AG04449 (cell line): ENCODE measurements around the gene TOR3A.
"Not testable (repeated sequence)": the region's sequence is repeated elsewhere in the genome, so short reads cannot be mapped to it uniquely, and the experiment has no call there.

Experiments
- CTCF ChIA-PET: fragments of 350-600 bp; formaldehyde crosslinking; extraction: SDS; loops from one replicate; lab custom pipeline; 2021; ENCODE audit warnings: antibody characterized with exemption; lab: Yijun Ruan, JAX
- POLR2A ChIA-PET: fragments of 400-600, 350-600 bp; formaldehyde crosslinking; extraction: SDS; loops from one replicate; lab custom pipeline; 2020; ENCODE audit warnings: antibody characterized with exemption, inconsistent platforms; lab: Yijun Ruan, JAX
- DNase-seq: peaks from one replicate; pipeline ENCODE4 v3.0.0-alpha.2; 2010; ENCODE audit warnings: low read depth, low spot score
- H3K4me3 ChIP-seq: 2 replicates; pipeline ENCODE4 v1.5.1; 2011; ENCODE audit warnings: low read depth, mild to moderate bottlenecking, control low read depth, low read length
- TF ChIP-seq, protein P1 (sequence below): IDR thresholded peaks from one replicate; pipeline ENCODE4 v1.5.1; 2011; ENCODE audit warnings: mild to moderate bottlenecking, moderate library complexity, low read length, control low read depth, inconsistent platforms; ENCODE audit not compliant: insufficient read depth; ENCODE audit errors: missing control alignments

TOR3A gene

GRCh38 chr1:179129702-179130473 is 48.0 kb downstream of the TOR3A start:
- ChIA-PET POLR2A (no interaction called here), CTCF (interaction anchor here (1.1 to 1.4 kb wide), 3 partner anchors 9 to 66 kb away, joined by 3 to 4 read pairs (median 3); no protein-coding TSS in a partner anchor)
- no peak overlapping the region for H3K4me3 ChIP-seq

DNA sequence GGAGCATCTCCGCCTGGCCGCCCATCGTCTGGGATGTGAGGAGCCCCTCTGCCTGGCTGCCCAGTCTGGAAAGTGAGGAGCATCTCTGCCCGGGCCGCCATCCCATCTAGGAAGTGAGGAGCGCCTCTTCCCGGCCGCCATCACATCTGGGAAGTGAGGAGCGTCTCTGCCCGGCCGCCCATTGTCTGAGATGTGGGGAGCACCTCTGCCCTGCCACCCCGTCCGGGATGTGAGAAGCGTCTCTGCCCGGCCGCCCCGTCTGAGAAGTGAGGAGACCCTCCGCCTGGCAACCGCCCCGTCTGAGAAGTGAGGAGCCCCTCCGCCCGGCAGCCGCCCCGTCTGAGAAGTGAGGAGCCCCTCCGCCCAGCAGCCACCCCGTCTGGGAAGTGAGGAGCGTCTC is 53.3 kb downstream of the TOR3A start:
- CTCF ChIA-PET, H3K4me3 ChIP-seq, POLR2A ChIA-PET, DNase-seq: not testable (repeated sequence)

More at GRCh38 chr1:179129702-179130473, 48.0 kb downstream of the TOR3A start:
- TF ChIP-seq, protein P1, sequence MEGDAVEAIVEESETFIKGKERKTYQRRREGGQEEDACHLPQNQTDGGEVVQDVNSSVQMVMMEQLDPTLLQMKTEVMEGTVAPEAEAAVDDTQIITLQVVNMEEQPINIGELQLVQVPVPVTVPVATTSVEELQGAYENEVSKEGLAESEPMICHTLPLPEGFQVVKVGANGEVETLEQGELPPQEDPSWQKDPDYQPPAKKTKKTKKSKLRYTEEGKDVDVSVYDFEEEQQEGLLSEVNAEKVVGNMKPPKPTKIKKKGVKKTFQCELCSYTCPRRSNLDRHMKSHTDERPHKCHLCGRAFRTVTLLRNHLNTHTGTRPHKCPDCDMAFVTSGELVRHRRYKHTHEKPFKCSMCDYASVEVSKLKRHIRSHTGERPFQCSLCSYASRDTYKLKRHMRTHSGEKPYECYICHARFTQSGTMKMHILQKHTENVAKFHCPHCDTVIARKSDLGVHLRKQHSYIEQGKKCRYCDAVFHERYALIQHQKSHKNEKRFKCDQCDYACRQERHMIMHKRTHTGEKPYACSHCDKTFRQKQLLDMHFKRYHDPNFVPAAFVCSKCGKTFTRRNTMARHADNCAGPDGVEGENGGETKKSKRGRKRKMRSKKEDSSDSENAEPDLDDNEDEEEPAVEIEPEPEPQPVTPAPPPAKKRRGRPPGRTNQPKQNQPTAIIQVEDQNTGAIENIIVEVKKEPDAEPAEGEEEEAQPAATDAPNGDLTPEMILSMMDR, result no peak
- no peak for DNase-seq

DNA sequence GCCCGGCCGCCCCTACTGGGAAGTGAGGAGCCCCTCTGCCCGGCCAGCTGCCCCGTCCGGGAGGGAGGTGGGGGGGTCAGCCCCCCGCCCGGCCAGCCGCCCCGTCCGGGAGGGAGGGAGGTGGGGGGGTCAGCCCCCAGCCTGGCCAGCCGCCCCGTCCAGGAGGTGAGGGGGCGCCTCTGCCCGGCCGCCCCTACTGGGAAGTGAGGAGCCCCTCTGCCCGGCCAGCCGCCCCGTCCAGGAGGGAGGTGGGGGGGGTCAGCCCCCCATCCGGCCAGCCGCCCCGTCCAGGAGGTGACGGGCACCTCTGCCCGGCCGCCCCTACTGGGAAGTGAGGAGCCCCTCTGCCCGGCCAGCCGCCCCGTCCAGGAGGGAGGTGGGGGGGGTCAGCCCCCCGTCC is 53.8 kb downstream of the TOR3A start:
- POLR2A ChIA-PET, DNase-seq, CTCF ChIA-PET, H3K4me3 ChIP-seq: not testable (repeated sequence)

DNA sequence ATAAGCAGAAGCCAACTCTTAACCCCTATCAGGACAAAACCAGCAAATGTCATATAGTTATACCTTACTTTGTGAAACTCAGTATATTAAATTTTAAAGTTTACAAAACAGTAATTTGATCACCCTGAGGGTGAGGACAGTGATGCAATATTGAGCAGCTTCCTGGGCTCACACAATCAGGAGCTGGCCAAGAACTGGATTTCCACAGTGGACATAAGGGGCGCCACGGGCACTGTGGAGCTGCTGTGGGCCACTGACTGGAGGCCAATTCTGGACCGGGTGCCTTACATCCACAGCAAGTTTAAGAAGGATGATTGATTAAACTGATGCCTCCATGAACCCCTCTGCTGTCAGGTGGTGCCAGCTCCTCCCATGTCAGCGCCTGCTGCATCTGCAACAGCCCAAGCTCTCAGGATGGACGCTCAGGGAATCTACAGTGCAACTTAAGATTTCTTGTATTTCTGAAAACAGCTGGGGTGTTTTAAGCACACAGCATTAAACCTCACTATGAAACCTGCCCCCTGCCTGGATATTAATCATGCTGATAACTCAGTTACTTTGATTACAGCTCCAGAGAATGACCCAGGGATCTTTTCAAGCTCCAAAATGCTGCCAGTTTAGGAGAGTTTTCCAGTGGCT is 55.9 kb downstream of the TOR3A start:
- no peak for DNase-seq
- ChIA-PET POLR2A (interaction anchor here (1.4 to 2.0 kb wide), 2 partner anchors 12 to 38 kb away, joined by 3 to 7 read pairs; no protein-coding TSS in a partner anchor), CTCF (interaction anchor here (2.9 kb wide), 1 partner anchor 17 kb away, joined by 8 read pairs; no protein-coding TSS in a partner anchor)
- H3K4me3 ChIP-seq, result no peak overlapping the region
- TF ChIP-seq, protein P1, result no peak

DNA sequence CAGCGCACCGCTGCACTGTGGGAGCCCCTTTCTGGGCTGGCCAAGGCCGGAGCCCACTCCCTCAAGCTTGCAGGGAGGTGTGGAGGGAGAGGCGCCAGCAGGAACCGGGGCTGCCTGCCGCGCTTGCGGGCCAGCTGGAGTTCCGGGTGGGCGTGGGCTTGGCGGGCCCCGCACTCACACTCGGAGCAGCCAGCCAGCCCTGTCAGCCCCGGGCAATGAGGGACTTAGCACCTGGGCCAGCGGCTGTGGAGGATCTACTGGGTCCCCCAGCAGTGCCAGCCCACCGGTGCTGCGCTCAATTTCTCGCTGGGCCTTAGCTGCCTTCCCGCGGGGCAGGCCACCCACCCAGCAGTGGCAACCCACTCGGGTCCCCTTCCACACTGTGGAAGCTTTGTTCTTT is 56.9 kb downstream of the TOR3A start:
- CTCF ChIA-PET, result interaction anchor here (1.2 to 2.9 kb wide), 2 partner anchors 8 to 18 kb away, joined by 3 to 8 read pairs; no protein-coding TSS in a partner anchor
- POLR2A ChIA-PET, H3K4me3 ChIP-seq, DNase-seq: not testable (repeated sequence)

DNA sequence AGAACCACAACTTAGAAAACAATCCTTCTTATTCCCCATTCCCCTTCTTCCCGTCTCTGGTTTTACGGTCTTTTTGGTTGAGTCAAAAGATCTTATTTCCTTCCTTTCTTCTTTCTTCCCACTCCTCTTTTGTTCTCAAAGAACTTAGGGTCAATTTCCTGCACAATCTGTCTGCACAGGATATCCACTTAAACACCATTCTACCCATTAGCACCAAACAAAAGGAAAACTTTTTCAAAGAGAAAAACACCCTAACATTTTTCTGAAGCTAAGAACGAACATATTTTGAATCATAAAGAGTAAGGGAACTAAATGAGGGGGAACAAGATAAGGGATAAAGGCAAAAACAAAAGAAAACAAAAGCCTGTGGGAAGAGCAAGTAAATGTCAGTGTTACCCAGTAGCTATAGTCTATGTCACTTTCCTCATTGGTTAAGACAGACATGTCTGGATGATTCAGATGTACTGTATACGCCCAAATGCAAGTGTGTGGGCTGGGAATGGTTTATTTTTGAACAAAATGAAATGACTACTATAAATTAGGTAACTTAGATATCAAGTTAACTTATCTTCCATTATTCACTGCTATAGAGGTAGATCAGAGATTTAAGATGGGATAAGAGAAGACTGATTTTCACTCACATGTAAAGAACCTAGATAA is 59.9 kb downstream of the TOR3A start:
- ChIA-PET CTCF (interaction anchor here (0.9 to 1.4 kb wide), 3 partner anchors 9 to 41 kb away, joined by 3 to 4 read pairs (median 3); no protein-coding TSS in a partner anchor), POLR2A (interaction anchor here (0.6 to 1.4 kb wide), 3 partner anchors 15 to 42 kb away, joined by 3 read pairs; no protein-coding TSS in a partner anchor)
- H3K4me3 ChIP-seq, result peak overlapping the region; percentile 64
- peak; percentile 53 for DNase-seq
- TF ChIP-seq, protein P1, result no peak

GRCh38 chr1:179142889-179143299 is 61.0 kb downstream of the TOR3A start:
- CTCF ChIA-PET, result interaction anchor here (1.2 to 1.4 kb wide), 2 partner anchors 10 to 35 kb away, joined by 3 to 4 read pairs; no protein-coding TSS in a partner anchor
- H3K4me3 ChIP-seq, result peak overlapping the region; percentile 64
- TF ChIP-seq, protein P1, result no peak
- DNase-seq, result peak; percentile 92
- POLR2A ChIA-PET, result no interaction called here
